Calu3 (cell line): ENCODE results near the gene ZNF577. TPM values are rescaled to one million over a fixed set of nuclear protein-coding genes. Genes with fewer than 3 reads are reported as not detected.

Experiments
- BruUV-seq: library from RNA; stranded (reverse); fragments of 400-500 nt; replicated peaks from 2 replicates; lab custom pipeline; 2021; lab: Mats Ljungman, UMichigan
- CTCF ChIA-PET: fragments of 300-600 bp; sonication (Branson Sonifier 250); formaldehyde crosslinking; loops from one replicate; lab custom pipeline; 2022; ENCODE audit warnings: antibody characterized with exemption; lab: Charles Lee
- DNase-seq: peaks from one replicate; pipeline ENCODE4 v3.0.0; 2022
- H3K27ac Mint-ChIP-seq: one replicate; pipeline ENCODE4 v1.8.0; 2022; ENCODE audit warnings: mixed read lengths; ENCODE audit not compliant: unreplicated experiment
- H3K27me3 Mint-ChIP-seq: one replicate; pipeline ENCODE4 v1.8.0; 2022; ENCODE audit warnings: mixed read lengths; ENCODE audit not compliant: unreplicated experiment
- H3K36me3 Mint-ChIP-seq: one replicate; pipeline ENCODE4 v1.8.0; 2022; ENCODE audit warnings: mild to moderate bottlenecking, moderate library complexity, mixed read lengths; ENCODE audit not compliant: insufficient read depth, unreplicated experiment
- H3K4me1 Mint-ChIP-seq: one replicate; pipeline ENCODE4 v1.8.0; 2022; ENCODE audit warnings: mild to moderate bottlenecking, low read depth, mixed read lengths; ENCODE audit not compliant: unreplicated experiment
- H3K4me3 Mint-ChIP-seq: one replicate; pipeline ENCODE4 v1.8.0; 2022; ENCODE audit warnings: mild to moderate bottlenecking, low read depth, moderate library complexity, mixed read lengths; ENCODE audit not compliant: unreplicated experiment
- H3K9me3 Mint-ChIP-seq: one replicate; pipeline ENCODE4 v1.8.0; 2022; ENCODE audit warnings: low read depth, mixed read lengths; ENCODE audit not compliant: unreplicated experiment
- CTCF ChIP-seq: fragments of 200-600 bp; IDR thresholded peaks from one replicate; pipeline ENCODE4 v1.8.0; 2022; ENCODE audit warnings: antibody characterized with exemption; ENCODE audit not compliant: unreplicated experiment
- intact Hi-C: fragments of 100-400 bp; cut with micrococcal nuclease; formaldehyde crosslinking; loops from one replicate; pipeline ENCODE4 v1.10.0; 2022; ENCODE audit not compliant: unreplicated experiment
- total RNA-seq: library from RNA; stranded (reverse); gene quantifications from 2 replicates; pipeline ENCODE4 v1.2.3, GENCODE V29; 2022

Gene ZNF577
- total RNA-seq, 1 experiment from 2014 or later: 15.0 TPM

GRCh38 chr19:51889934-51890333, 2.2 kb upstream of the ZNF577 start:
- Mint-ChIP-seq H3K36me3 (peaks cover 66% of the 10 kb centered on the region), H3K27me3 (no peaks in the 10 kb centered on the region), H3K4me3 (no peak overlapping the region), H3K9me3 (peaks cover 38% of the 10 kb centered on the region), H3K4me1 (peaks cover 16% of the 10 kb centered on the region), H3K27ac (no peak overlapping the region)
- no peak for TF ChIP-seq CTCF
- intact Hi-C loops: loop anchor here (2.0 kb wide), 1 partner anchor 15 kb away; the partner anchor contains the start of gene ZNF649
- no peak for DNase-seq
- no TSS peak for BruUV-seq
- CTCF ChIA-PET: no interaction called here

- Mint-ChIP-seq H3K4me3 (no peak overlapping the region), H3K36me3 (peaks cover 32% of the 10 kb centered on the region), H3K9me3 (peaks cover 33% of the 10 kb centered on the region), H3K4me1 (peaks cover 16% of the 10 kb centered on the region), H3K27me3 (no peaks in the 10 kb centered on the region), H3K27ac (no peak overlapping the region)
- intact Hi-C loops: no loop called here
- no peak for DNase-seq
- no peak for TF ChIP-seq CTCF
- no TSS peak for BruUV-seq
- CTCF ChIA-PET: no interaction called here
Observed at GRCh38 chr19:51884713-51885112, 3.0 kb downstream of the ZNF577 start.

- no peak for TF ChIP-seq CTCF
- Mint-ChIP-seq H3K27ac (no peak overlapping the region), H3K27me3 (no peaks in the 10 kb centered on the region), H3K9me3 (peaks cover 28% of the 10 kb centered on the region), H3K4me3 (no peak overlapping the region), H3K4me1 (peaks cover 9% of the 10 kb centered on the region), H3K36me3 (peaks cover 17% of the 10 kb centered on the region)
- BruUV-seq: no TSS peak
- no peak for DNase-seq
- intact Hi-C loops: no loop called here
- CTCF ChIA-PET: no interaction called here
Observed at GRCh38 chr19:51882518-51882917, 5.2 kb downstream of the ZNF577 start.

GRCh38 chr19:51873097-51873496, 14.7 kb downstream of the ZNF577 start:
- intact Hi-C loops: no loop called here
- peaks cover 16% of the 10 kb centered on the region for H3K36me3 Mint-ChIP-seq
- H3K27ac Mint-ChIP-seq: no peak overlapping the region
- CTCF ChIA-PET: no interaction called here
- DNase-seq: no peak
- H3K4me1 Mint-ChIP-seq: no peaks in the 10 kb centered on the region
- no peak overlapping the region for H3K4me3 Mint-ChIP-seq
- H3K27me3 Mint-ChIP-seq: no peaks in the 10 kb centered on the region
- peaks cover 44% of the 10 kb centered on the region for H3K9me3 Mint-ChIP-seq
- no TSS peak for BruUV-seq
- TF ChIP-seq CTCF: no peak
